Measurements from ENCODE around the gene CYP26C1. TPM values are rescaled to one million over a fixed set of nuclear protein-coding genes. Genes with fewer than 3 reads are reported as not detected.

Gene CYP26C1
- total RNA-seq, 1 donor from 2014 or later, result not detected

DNA sequence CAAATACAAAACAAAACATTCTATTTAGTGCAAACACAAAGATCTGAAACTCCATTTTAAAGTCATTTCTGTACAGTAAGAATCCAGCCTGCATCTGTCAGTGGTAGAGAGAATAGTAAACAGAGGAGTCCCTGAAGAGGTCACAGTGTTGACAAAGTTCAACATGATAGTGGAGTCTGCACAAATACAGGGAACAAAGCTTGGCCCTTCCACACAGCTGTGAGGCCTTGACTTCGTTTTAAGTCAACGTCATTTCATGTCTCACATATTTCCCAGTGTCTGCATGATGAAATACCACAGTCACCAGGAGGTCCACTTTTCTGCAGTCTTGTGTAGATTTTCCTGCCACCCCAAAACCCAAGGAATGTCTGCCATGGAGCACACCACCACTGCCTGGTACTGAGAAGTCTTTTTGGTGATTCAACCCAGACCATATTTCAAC lies 46.1 kb downstream of the CYP26C1 start:
- DNase-seq (ENCODE audit: low read depth), result no peak

DNA sequence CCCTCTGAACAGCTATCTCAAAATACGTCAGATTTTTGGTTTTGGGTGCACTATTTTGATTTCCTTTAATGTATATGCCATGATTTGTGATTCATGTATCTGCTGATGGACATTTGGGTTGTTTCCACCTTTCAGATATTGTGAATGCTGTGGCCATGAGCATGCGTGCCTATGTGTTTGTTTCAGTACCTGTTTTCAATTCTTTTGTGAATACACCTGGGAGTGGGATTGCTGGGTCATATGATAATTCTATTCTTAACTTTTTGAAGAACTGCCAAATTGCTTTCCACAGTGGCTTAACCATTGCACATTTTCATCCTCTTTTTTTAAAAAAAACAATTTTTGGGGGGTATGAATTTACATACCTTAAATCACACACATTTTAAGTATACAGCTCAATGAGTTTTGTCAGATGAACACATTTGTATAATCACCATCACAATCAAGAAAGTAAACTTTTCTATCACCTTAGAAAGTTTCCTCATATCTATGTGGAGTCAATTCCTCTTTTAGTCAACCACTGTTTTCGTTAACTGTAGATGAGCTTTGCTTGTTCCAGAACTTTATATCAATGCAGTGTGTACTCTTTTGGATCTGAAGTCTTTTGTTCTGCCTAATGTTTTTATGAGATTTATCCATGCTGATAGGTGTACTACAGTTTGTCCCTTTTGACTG lies 50.0 kb downstream of the CYP26C1 start:
- no peak for DNase-seq (ENCODE audit: low read depth)

DNA sequence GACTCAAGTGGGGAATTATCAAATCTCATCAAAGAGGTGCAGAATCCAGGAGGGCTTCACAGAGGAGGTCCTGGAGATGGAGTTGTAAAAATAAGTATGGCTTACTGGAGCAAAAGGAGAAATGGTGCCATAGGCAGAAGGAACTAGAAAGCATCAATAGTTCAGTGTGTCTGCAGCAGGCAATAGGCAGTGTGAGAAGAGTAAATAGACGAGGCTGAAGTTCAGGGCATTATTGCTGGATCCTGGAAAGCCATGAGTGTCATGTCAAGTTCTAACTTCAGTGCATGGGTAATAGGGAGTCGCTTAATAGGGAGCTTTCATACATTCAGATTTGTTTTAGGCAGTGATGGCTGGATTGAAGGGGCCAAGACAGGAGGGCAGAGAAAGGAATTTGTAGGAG lies 52.4 kb downstream of the CYP26C1 start:
- no peak for DNase-seq (ENCODE audit: low read depth)

DNA sequence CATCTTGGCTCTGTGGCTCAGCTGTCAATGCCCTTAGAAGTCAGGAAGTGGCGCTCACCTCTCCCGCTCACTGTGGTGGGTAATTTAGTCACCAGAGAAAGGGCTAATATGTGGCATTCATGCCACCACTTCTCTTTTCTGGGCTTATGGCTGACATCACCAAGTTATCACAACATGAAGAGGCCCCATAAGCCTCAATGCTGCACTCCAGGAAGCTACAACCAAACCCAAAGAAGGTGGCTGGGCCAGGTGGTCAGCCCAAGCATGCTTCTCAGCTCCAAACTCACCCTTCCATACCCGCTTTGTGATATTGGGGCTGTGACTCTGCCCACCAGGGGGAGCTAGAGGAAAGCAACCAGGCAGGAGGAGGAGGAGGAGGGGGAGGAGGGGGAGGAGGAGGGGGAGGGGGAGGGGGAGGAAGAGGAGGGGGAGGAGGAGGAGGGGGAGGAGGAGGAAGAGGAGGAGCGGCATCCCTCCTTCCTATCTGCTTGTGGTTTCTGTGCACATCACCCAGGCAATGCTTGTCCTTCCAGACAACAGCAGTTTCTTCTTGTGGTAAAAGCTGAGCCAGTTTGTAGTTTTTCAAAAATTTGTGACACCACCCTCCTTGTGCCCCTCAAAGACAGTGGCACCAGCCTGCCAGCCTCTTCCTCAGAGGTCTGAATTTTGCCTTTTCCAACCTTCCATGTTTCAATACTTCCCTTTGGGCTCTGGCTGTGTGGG lies 55.2 kb downstream of the CYP26C1 start:
- peak; percentile 43 for DNase-seq (ENCODE audit: low read depth)

Other genes with a start within 250 kb of the CYP26C1 start
- 16.1 and 40.7 TPM in 2 replicates for gene EXOC6, start 212.3 kb upstream of the CYP26C1 start, total RNA-seq
- gene CYP26A1, start 13.1 kb downstream of the CYP26C1 start, total RNA-seq, result not detected in 2 replicates